HUES6 (cell line): ENCODE results near the gene CPNE6.
A peak's percentile ranks its signal among the peaks of the same experiment; 100 is the strongest.

Experiments used
- H3K27ac ChIP-seq: 2 replicates; pipeline ENCODE4 v1.7.0; 2013; ENCODE audit warnings: low read depth, mild to moderate bottlenecking, low read length, inconsistent platforms
- H3K27me3 ChIP-seq: 2 replicates; pipeline ENCODE4 v1.6.1; 2013; ENCODE audit warnings: low read length; ENCODE audit not compliant: control insufficient read depth, insufficient read depth
- H3K36me3 ChIP-seq: 2 replicates; pipeline ENCODE4 v1.6.1; 2013; ENCODE audit warnings: low read length; ENCODE audit not compliant: control insufficient read depth, insufficient read depth
- H3K4me1 ChIP-seq: 2 replicates; pipeline ENCODE4 v1.6.1; 2013; ENCODE audit warnings: low read length; ENCODE audit not compliant: control insufficient read depth, insufficient read depth
- H3K4me3 ChIP-seq: 2 replicates; pipeline ENCODE4 v1.5.1; 2013; ENCODE audit warnings: low read depth, low read length
- H3K9ac ChIP-seq: one replicate; pipeline ENCODE4 v1.6.1; 2013; ENCODE audit warnings: mild to moderate bottlenecking, low read length
- H3K9me3 ChIP-seq: 2 replicates; pipeline ENCODE4 v1.6.1; 2013; ENCODE audit warnings: low read depth, low read length; ENCODE audit not compliant: control insufficient read depth, insufficient read depth

CPNE6 gene

DNA sequence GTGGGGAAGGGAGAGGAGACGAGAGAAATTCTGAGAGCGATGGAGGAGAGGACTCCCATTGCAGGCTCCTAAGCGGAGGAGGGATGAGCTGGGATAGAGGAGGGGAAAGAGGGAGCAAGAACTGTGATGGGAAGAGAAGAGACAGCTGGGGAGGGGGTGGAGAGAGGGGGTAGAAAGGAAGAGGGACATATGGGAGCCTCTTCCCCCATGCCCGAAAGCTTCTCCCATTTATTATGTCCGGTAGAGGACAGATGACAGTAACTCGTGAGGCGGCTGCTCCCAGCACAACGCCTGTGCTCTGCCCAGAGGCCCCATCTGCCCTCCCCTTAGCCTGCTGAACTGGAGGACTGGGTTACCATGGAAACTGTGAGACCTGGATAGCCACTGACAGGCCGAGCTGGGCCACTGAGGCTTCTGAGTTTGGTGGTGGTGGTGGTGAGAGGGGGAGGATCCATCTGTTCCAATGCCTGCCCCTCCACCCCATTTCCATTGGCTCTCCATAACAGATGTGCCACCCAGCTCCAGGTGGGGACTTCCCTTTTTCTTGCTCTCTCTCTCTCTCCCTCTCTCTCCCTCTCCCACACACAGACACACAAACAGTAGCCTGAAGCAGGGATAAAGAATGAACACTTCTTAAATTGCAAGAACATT is 8.3 kb downstream of the CPNE6 start:
- H3K9ac ChIP-seq, result no peak overlapping the region
- peaks cover 25% of the 10 kb centered on the region for H3K4me1 ChIP-seq
- no peak overlapping the region for H3K4me3 ChIP-seq
- H3K36me3 ChIP-seq, result no peaks in the 10 kb centered on the region
- H3K27me3 ChIP-seq, result peaks cover 36% of the 10 kb centered on the region
- no peak overlapping the region for H3K27ac ChIP-seq
- H3K9me3 ChIP-seq, result no peaks in the 10 kb centered on the region

DNA sequence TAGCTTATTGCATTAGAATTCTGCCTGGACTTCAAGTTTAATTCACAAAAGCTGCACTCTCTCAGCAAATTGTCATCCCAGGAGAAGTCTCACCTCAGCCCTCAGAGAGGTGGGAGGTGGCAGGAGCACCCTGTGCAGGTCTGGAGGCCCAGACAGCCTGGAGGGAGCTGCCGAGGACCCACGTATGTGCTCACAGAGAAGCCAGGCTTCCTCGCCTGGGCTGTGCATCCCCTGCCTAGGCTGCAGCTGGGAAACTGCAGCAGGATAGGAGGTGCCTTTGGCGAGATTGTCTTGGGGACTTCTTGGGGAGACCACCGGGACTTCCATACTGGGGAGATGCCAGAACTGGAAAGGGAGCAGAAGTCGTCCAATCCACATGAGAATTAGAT is 8.8 kb downstream of the CPNE6 start:
- Histone ChIP-seq H3K4me1 (peaks cover 25% of the 10 kb centered on the region), H3K27ac (no peak overlapping the region)

DNA sequence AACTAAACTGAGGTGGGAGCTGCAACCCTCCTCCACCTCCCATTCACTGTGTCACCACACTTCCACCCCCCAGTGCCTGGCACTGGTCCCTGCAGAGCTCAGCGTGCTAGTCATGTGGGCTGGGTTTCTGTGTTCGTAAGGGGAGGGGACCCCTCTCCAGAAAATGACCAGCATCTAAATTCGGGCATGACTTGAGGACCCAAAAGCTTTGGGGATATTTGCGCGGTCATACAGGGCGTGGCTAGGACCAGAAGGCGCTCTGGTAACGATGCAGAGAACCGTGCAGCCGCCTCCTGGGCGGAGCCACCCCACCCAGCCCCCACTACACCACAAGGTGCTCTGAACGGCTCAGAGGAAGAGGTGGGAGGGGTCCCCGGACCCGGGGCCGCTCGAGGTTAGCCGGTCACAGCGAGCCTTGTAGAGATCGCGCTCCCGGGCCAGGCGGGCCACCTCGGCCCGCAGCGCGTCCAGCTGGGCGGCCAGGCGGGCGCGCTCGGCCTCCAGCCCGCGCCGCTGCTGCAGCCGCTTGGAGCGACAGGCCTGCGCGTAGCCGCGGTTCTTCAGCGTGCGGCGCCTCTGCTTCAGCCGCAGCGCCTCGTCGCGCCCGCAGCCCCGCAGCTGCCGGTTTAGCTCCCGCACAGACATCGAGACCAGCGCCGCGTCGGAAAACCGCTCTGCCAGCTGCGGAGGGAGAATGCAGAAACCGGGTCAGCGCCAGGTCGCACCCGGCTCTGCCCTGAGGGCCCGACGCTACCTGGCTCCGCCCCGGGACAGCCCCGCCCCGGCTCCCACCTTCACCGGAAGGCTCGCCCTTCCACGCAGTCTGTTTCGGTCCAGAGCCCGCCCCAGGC is 9.8 kb downstream of the CPNE6 start:
- Histone ChIP-seq H3K9me3 (no peaks in the 10 kb centered on the region), H3K9ac (peak overlapping the region; percentile 33), H3K27ac (no peak overlapping the region), H3K4me1 (peaks cover 25% of the 10 kb centered on the region), H3K4me3 (peak overlapping the region; percentile 73), H3K36me3 (no peaks in the 10 kb centered on the region), H3K27me3 (peaks cover 37% of the 10 kb centered on the region)

More for the DNA sequence above, 8.8 kb downstream of the CPNE6 start:
- Histone ChIP-seq H3K9me3 (no peaks in the 10 kb centered on the region), H3K4me3 (no peak overlapping the region), H3K9ac (no peak overlapping the region), H3K36me3 (no peaks in the 10 kb centered on the region), H3K27me3 (peaks cover 37% of the 10 kb centered on the region)

DNA sequence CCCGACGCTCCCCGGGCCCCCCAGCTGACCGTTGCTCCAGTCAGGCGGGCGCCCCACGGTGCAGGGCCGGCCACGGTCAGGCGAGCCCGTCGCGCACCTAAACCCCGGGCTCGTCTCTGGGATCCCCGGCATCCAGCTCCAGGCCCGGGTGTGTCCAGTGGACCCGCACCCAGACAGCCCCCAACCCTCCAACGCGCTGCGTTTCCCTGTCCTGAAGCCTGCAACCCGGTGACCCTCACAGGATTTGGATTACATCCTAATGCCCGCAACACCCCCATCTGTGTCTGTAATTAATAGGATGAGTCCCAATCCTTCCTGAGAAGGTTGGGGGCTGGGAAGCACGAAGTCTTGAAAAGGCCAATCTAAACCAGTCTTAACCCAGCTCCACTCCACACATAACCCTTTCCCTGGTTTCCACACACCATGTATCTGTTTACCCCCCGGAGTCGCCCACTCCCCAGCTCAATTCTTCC is 10.4 kb downstream of the CPNE6 start:
- H3K27me3 ChIP-seq, result peaks cover 37% of the 10 kb centered on the region
- H3K4me1 ChIP-seq, result peaks cover 25% of the 10 kb centered on the region
- no peaks in the 10 kb centered on the region for H3K9me3 ChIP-seq
- no peaks in the 10 kb centered on the region for H3K36me3 ChIP-seq
- no peak overlapping the region for H3K9ac ChIP-seq
- H3K4me3 ChIP-seq, result peak overlapping the region; percentile 73
- no peak overlapping the region for H3K27ac ChIP-seq

DNA sequence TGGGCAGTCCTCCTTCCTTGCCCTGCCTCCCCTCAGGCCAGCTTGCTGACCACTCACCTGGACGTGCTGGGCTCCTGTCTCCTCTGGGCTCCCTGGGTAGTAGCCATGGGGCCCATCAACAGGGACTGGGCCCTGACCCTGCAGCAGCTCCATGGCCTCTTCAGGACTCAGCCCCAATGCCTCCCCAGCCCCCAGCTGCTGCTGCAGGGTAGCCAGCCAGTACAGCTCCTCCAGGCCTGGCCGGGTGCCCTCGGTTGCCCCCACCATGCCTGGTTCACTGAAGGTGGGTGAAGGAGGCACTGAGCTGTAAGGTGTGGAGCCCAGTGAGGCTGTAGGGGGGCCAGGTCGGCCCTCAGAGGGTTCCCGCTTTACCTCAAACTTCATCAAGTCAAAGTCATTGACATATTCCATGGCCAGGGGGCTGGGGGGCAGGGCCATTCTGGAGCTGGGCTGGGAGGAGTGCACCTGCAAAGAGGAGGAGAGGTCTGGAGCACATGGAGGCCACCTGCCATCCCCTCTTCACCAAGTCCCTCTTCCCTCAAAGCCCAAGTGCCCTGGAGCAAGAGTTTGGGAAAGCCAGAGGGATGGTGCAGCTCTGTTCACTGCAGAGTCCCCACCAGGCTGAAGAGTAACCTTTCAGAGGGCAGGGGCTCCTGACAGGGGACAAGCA is 11.2 kb downstream of the CPNE6 start:
- Histone ChIP-seq H3K9me3 (no peaks in the 10 kb centered on the region), H3K4me3 (no peak overlapping the region), H3K27me3 (peaks cover 37% of the 10 kb centered on the region), H3K4me1 (peaks cover 25% of the 10 kb centered on the region), H3K9ac (no peak overlapping the region), H3K36me3 (no peaks in the 10 kb centered on the region), H3K27ac (no peak overlapping the region)

DNA sequence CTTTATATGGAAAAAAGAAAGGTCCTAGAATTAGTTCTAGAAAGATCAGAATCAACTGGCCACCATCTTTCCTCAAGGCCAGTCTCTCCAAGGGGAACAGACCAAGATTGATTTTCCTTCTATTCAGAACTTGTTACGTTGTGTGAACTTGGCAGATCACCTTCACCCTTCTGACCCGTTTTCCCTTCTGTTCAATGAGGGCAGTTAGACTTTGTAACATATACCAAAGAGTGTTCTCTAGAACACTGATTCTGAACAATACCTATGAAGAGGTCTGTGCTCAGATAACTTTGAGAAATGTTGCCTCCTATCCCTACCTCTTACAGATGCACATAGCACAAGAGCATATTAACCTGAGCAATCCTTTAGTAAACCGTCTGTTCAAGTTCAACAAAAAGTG is 12.1 kb downstream of the CPNE6 start:
- peaks cover 37% of the 10 kb centered on the region for H3K27me3 ChIP-seq
- H3K4me3 ChIP-seq, result no peak overlapping the region
- no peaks in the 10 kb centered on the region for H3K36me3 ChIP-seq
- peaks cover 25% of the 10 kb centered on the region for H3K4me1 ChIP-seq
- no peaks in the 10 kb centered on the region for H3K9me3 ChIP-seq
- H3K9ac ChIP-seq, result no peak overlapping the region
- H3K27ac ChIP-seq, result no peak overlapping the region

DNA sequence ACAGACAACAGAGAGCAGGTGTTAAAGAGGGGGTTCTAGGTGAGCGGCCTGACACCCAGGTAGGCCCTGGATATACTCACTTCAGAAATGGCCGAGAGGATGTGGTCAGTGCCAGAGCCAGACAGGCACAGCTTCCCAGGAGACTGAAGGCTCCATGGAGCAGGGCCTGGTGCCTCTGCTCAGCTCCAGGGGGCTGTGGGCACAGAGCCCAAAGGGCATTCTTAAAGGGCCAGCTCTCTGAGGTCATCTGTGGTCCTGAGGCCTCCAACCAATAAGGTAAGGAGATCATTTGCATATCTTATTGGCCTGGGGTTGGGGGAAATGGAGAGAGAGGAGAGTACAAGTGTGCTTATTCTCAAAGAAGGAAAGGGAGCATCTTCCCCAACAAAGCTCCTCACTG is 13.1 kb downstream of the CPNE6 start:
- no peak overlapping the region for H3K27ac ChIP-seq

DNA sequence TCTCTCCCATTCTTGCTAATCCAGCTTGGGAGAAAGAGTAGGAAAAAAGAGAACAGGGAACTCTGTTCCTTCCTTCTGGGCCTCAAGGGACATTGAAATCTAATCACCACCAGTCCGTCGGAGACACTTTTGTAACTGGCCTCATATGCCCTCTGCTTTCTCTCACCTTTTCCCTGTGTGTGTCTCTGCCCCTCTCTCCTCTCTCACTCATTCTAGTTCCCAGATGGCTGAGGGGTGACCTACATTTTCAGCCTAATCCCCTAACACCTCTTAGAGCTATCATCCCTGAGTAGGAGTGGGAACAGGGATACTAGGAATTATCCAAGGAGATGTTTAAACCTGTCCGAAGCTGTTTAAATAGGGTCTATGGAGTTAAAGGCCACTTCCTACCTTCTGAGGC is 13.9 kb downstream of the CPNE6 start:
- H3K27ac ChIP-seq, result no peak overlapping the region
- peaks cover 37% of the 10 kb centered on the region for H3K27me3 ChIP-seq
- no peak overlapping the region for H3K9ac ChIP-seq
- H3K4me1 ChIP-seq, result peaks cover 14% of the 10 kb centered on the region
- H3K4me3 ChIP-seq, result no peak overlapping the region
- no peaks in the 10 kb centered on the region for H3K9me3 ChIP-seq
- no peaks in the 10 kb centered on the region for H3K36me3 ChIP-seq

More for the DNA sequence above, 13.1 kb downstream of the CPNE6 start:
- peaks cover 22% of the 10 kb centered on the region for H3K4me1 ChIP-seq
- H3K9ac ChIP-seq, result no peak overlapping the region
- H3K4me3 ChIP-seq, result no peak overlapping the region
- H3K27me3 ChIP-seq, result peaks cover 37% of the 10 kb centered on the region
- H3K9me3 ChIP-seq, result no peaks in the 10 kb centered on the region
- H3K36me3 ChIP-seq, result no peaks in the 10 kb centered on the region

DNA sequence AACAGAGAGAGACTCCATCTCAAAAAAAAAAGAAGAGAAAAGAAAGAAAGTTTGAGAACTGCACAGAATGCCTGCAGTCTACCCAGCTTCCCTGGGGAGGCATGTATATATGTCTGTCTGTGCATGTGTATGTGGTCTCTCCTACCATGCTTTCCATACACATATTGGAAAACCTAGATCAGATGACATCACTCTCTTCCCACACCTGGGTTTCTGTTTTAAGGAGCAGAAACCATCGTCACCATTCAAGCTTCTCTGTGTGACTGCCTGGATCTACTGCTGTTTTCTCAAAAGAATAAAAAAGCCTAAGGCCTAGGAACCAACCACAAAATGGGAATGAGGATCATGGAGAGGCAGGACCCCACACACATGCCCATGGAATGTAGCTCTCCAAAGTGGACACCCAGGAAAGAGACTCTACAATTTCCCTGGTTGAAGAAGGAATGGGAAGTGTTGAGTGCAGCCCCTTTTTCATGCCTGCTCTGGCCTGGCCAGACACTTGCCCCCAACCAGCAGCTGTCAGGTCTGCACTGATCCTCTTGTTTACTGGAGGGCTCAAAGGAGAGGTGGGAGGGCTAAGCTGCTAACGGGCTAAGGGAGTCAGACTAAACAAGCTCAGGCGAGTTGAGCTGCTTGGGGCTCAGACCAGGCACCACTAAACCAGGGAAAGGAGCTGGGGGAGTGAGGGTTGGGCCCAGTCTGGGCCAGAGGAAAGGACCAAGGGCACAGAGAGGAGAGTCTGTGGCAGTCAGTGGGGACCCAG is 15.0 kb downstream of the CPNE6 start:
- H3K4me3 ChIP-seq, result no peak overlapping the region
- H3K9ac ChIP-seq, result no peak overlapping the region
- H3K27me3 ChIP-seq, result peaks cover 32% of the 10 kb centered on the region
- H3K36me3 ChIP-seq, result no peaks in the 10 kb centered on the region
- peaks cover 8% of the 10 kb centered on the region; the same call in 1 of the 2 replicates for H3K4me1 ChIP-seq
- H3K9me3 ChIP-seq, result no peaks in the 10 kb centered on the region
- H3K27ac ChIP-seq, result no peak overlapping the region

DNA sequence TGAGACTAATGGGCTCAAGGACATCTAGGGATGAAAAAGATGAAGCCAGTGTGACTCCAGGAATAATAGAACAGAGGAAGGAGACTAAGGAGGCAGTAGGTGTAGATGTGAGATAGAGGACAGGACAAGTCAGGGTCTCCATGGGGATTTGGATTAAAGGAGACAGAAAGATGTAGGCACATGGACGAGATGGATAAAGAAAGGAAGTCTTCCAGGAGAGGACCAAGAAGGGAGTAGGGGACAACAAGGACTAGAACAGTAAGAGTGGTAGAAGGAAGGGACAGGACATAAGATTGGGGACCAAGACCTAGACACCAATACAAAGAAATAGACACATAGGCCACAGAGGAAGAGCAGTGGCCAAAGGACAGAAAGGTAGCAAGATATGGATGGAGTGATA is 15.6 kb downstream of the CPNE6 start:
- no peaks in the 10 kb centered on the region for H3K9me3 ChIP-seq
- peaks cover 4% of the 10 kb centered on the region; the same call in 1 of the 2 replicates for H3K4me1 ChIP-seq
- H3K9ac ChIP-seq, result no peak overlapping the region

More for the DNA sequence above, 15.6 kb downstream of the CPNE6 start:
- Histone ChIP-seq H3K4me3 (no peak overlapping the region), H3K36me3 (no peaks in the 10 kb centered on the region), H3K27me3 (peaks cover 28% of the 10 kb centered on the region), H3K27ac (no peak overlapping the region)
